ENCODE measurements around the gene DECR2.

DECR2 gene

GRCh38 chr16:379961-380761, 21.5 kb upstream of the DECR2 start:
- DNase-seq: no peak

GRCh38 chr16:380762-381011, 21.0 kb upstream of the DECR2 start:
- DNase-seq: no peak

- DNase-seq: no peak
Measured at GRCh38 chr16:381012-381788, 20.5 kb upstream of the DECR2 start.

- peak; percentile 74 for DNase-seq
Measured at GRCh38 chr16:381789-382717, 19.6 kb upstream of the DECR2 start, which contains the start of gene PGAP6. Gene PGAP6, minus strand, starts transcription at chr16:381978. Its CDS starts 157 bp downstream, at chr16:381821.

GRCh38 chr16:383326-384051, 18.2 kb upstream of the DECR2 start:
- DNase-seq: no peak

GRCh38 chr16:386641-387156, 15.0 kb upstream of the DECR2 start:
- DNase-seq: no peak

GRCh38 chr16:387761-388666, 13.7 kb upstream of the DECR2 start:
- DNase-seq: peak; percentile 40

- no peak for DNase-seq
Measured at GRCh38 chr16:389352-389751, 12.3 kb upstream of the DECR2 start.

GRCh38 chr16:391885-392335, 9.8 kb upstream of the DECR2 start:
- peak; percentile 71 for DNase-seq

- no peak for DNase-seq
Measured at GRCh38 chr16:392450-393030, 9.1 kb upstream of the DECR2 start.

GRCh38 chr16:396199-396598, 5.5 kb upstream of the DECR2 start:
- no peak for DNase-seq

- peak; percentile 76 for DNase-seq
Measured at GRCh38 chr16:396605-397004, 5.1 kb upstream of the DECR2 start.

GRCh38 chr16:397135-397661, 4.5 kb upstream of the DECR2 start, which contains the start of gene NME4:
Gene NME4, plus strand, starts transcription at chr16:397199. Its CDS starts 24 bp downstream, at chr16:397223.
- DNase-seq: no peak

- DNase-seq: peak; percentile 89
Measured at GRCh38 chr16:397736-398332, 3.9 kb upstream of the DECR2 start.

- no peak for DNase-seq
Measured at GRCh38 chr16:398561-399339, 2.9 kb upstream of the DECR2 start.

- DNase-seq: no peak
Measured at GRCh38 chr16:399340-400019, 2.2 kb upstream of the DECR2 start.

GRCh38 chr16:400061-400591, 1.6 kb upstream of the DECR2 start:
- no peak for DNase-seq

- DNase-seq: no peak
Measured at GRCh38 chr16:404971-405486, 3.3 kb downstream of the DECR2 start.
